Body of pancreas (tissue), 4 donors: ENCODE data around the gene GALNT3.

Experiments
- POLR2A ChIP-seq, 3 donors: fragments of 450-650 bp; IDR thresholded peaks; one replicate each; pipeline ENCODE4 v1.6.1; 2016; ENCODE audit warnings: antibody characterized with exemption in 3 of 3, mild to moderate bottlenecking in 2 of 3
- TF ChIP-seq, protein P1 (sequence below), 7 experiments: fragments of 450-650 bp in 4 of 7; fragments of 200-600 bp in 3 of 7; sonication (generic) in 3 of 7; IDR thresholded peaks; one replicate each; pipeline ENCODE4 v1.5.1; 2016 to 2019; ENCODE audit warnings: antibody characterized with exemption in 7 of 7

DNA sequence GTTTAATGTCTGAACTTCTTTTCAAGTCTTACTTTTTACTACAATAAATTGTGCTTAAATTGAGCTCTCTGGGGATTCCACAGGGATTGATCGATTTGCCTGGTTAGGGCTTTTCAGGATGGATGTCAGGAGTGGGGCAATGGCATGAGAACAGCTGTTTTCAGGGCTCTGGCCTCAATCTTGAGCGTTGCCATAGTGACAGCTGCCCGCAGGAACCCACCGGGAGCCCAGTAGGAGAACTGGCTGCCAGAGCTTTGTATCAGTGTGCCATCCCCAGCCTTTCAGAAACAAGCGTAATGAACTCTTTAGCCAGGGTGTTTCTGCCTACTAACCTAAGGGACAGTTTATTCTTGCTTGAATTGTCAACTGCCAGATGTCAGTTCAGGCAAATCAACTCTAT is 93.5 kb downstream of the GALNT3 start:
- TF ChIP-seq, protein P1, sequence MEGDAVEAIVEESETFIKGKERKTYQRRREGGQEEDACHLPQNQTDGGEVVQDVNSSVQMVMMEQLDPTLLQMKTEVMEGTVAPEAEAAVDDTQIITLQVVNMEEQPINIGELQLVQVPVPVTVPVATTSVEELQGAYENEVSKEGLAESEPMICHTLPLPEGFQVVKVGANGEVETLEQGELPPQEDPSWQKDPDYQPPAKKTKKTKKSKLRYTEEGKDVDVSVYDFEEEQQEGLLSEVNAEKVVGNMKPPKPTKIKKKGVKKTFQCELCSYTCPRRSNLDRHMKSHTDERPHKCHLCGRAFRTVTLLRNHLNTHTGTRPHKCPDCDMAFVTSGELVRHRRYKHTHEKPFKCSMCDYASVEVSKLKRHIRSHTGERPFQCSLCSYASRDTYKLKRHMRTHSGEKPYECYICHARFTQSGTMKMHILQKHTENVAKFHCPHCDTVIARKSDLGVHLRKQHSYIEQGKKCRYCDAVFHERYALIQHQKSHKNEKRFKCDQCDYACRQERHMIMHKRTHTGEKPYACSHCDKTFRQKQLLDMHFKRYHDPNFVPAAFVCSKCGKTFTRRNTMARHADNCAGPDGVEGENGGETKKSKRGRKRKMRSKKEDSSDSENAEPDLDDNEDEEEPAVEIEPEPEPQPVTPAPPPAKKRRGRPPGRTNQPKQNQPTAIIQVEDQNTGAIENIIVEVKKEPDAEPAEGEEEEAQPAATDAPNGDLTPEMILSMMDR (IDR thresholded peaks at IDR 0.05), result no peak
- TF ChIP-seq POLR2A (IDR thresholded peaks at IDR 0.05), result no peak
